Measurements from ENCODE around the gene WDR11. TPM values are rescaled to one million over a fixed set of nuclear protein-coding genes. Genes with fewer than 3 reads are reported as not detected.
A peak's percentile ranks its signal among the peaks of the same experiment; 100 is the strongest.
"Not testable (repeated sequence)": the region's sequence is repeated elsewhere in the genome, so short reads cannot be mapped to it uniquely, and the experiment has no call there.

The WDR11 gene
- total RNA-seq, 1 donor from 2014 or later = 27.7 TPM

GRCh38 chr10:120838941-120839340 lies 12.2 kb upstream of the WDR11 start:
- no peak for DNase-seq (ENCODE audit: low read depth)

- DNase-seq (ENCODE audit: low read depth) = peak; percentile 73
Measured at GRCh38 chr10:120841522-120842189, 9.5 kb upstream of the WDR11 start.

GRCh38 chr10:120854388-120854787 lies 3.2 kb downstream of the WDR11 start:
- no peak for DNase-seq (ENCODE audit: low read depth)

- DNase-seq (ENCODE audit: low read depth) = no peak
Measured at GRCh38 chr10:120861178-120861855, 10.2 kb downstream of the WDR11 start.

GRCh38 chr10:120873741-120874140 lies 22.6 kb downstream of the WDR11 start:
- no peak for DNase-seq (ENCODE audit: low read depth)

GRCh38 chr10:120883071-120883470 lies 31.9 kb downstream of the WDR11 start:
- no peak for DNase-seq (ENCODE audit: low read depth)

DNA sequence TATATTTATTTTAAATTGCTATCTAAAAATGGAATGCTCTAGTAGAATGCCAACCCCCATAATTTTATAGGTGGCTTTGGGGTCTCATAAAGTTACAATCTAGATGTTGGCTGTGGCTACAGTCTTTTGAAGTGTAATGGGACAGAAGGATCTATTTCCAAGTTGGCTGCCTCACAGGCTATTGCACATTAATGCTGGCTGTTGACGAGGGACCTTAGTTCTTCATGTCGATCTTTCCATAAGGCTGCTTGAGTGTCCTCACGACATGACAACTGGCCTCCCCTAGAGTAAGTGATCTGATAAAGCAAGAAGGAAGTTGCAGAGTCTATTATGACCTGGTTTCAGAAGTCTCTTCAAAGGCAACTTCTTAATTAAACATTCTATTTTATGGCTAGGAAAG lies 36.3 kb downstream of the WDR11 start:
- DNase-seq (ENCODE audit: low read depth) = no peak

GRCh38 chr10:120891365-120891764 lies 40.2 kb downstream of the WDR11 start:
- no peak for DNase-seq (ENCODE audit: low read depth)

- DNase-seq (ENCODE audit: low read depth) = no peak
Measured at GRCh38 chr10:120894556-120894955, 43.4 kb downstream of the WDR11 start.

DNA sequence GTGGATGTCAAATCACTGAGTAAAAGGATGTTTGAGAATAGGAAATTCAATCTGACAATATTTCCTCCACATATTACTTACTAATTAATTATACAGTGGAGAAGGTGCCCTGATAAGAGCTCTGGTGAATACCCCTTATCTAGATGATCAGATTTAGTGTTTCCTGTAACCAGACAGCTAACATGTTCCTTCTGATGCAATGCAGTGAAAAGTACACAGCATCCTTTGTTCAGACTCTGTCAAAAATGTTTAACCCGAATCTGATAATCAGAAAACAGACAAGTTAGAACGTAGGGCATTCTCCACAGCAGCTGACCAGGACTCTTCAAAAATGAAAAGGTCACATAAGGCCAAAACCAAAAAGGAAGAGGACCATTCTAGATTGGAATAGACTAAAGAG lies 46.2 kb downstream of the WDR11 start:
- no peak for DNase-seq (ENCODE audit: low read depth)

DNA sequence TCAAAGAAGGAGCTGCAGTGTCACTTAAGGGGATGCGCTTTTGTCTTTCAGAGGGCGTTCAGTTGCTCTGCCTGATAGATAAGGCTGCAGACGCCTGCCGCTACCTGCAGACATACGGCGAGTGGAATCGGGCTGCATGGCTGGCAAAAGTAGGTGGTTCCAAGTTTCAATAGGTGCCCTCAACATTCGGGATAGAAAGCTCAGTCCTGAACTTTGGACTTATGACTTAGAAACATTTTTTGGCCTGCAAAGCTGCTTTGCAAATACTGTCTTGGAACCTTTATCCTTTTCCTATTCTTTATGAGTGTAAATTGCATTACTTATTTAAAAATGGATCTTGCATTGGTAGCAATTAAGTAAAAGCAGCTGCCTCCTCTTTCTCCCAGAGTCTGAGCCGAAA lies 54.1 kb downstream of the WDR11 start:
- DNase-seq (ENCODE audit: low read depth) = no peak

GRCh38 chr10:120917521-120918250 lies 66.5 kb downstream of the WDR11 start:
- DNase-seq (ENCODE audit: low read depth) = no peak

GRCh38 chr10:120923886-120924285 lies 72.7 kb downstream of the WDR11 start:
- DNase-seq (ENCODE audit: low read depth) = not testable (repeated sequence)

DNA sequence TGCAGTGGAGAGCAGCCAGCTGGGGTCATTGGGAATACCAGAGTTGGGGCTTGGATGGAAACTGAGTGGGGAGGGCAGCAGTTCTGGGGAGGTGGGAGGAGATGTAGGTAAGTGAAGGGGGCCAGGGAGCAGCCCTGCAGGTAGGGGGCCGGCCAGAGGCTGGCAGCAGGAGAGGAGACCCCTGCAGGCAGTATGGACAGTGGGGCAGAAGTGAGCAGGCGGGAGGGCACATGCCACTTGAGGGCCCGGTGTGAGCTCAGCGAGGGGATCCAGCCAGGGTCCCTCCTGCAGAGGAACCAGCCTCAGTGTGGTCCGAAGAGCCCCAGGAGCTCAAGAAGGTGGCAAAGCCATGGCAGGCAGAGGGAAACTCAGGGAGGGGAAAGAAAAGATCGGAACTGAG lies 75.4 kb downstream of the WDR11 start:
- no peak for DNase-seq (ENCODE audit: low read depth)

GRCh38 chr10:120927352-120927751 lies 76.2 kb downstream of the WDR11 start:
- no peak for DNase-seq (ENCODE audit: low read depth)

DNA sequence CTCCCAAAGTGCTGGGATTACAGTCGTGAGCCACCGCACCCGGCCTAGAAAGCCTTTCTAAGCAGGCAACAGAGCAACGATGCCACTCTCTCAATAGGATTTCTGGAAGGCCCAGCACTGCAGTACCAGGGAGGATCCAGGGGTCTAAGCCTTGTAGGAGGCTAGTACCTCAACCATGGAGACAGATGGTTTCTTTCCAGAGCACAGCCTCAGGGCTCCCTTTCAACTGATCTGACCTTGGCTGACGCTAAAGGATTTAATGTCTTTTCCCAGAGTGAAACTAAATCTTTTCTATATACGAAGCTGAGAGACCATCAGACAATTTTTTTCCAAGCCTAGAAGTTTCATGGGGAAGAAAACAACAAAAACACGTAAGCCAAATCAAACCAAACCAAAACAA lies 78.0 kb downstream of the WDR11 start:
- no peak for DNase-seq (ENCODE audit: low read depth)

- DNase-seq (ENCODE audit: low read depth) = no peak
Measured at GRCh38 chr10:120931423-120931822, 80.3 kb downstream of the WDR11 start.

DNA sequence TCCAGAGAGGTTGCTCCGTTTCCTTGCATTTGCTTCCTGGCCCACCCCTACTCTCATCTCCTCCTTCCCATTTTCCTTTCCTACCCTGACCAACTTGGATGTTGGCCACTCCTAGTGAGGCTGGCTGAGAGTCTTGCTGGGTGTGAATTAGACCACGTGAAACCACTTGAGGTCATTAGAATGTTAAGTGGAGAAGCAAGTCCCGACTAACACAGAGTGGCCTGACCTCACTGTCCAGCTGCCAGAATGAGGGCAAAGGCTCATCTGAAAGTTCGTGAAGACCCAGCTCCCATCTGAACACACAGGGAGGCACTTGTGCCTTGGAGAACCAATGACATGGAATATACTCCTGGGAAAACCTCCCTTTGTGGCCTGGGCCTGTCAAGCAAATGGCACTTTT lies 80.8 kb downstream of the WDR11 start:
- DNase-seq (ENCODE audit: low read depth) = no peak

GRCh38 chr10:120938822-120939221 lies 87.7 kb downstream of the WDR11 start:
- DNase-seq (ENCODE audit: low read depth) = no peak

DNA sequence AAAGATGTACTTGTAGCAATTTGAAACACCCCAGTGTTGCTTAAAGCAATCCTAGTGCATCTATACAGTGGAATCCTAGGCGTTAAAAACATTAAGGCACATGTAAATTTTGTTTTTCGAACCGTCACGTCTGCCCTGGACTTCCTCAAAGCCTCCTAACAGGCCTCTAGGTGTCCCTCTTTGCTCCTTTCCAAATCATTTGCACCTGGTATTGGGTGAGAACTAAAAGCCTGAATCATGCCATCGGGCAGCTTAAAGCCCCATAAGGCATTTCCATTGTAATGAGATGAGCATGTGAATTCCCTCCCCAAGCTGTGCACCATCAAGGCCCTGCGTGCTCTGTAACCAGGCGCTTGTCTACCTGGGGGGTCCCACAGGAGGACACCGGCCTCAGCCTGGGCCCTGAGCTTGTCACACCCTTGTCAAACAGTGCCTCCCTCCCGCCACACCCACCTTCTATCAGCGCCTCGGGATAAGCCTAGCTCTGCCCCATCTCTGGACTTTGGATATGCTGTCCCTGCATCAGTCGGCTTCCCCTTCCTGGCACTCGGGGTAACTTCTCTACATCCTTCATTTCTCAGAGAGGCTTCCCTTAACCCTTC lies 89.2 kb downstream of the WDR11 start:
- DNase-seq (ENCODE audit: low read depth) = no peak

GRCh38 chr10:120941501-120941900 lies 90.3 kb downstream of the WDR11 start:
- DNase-seq (ENCODE audit: low read depth) = no peak

- peak; percentile 76 for DNase-seq (ENCODE audit: low read depth)
Measured at GRCh38 chr10:120942806-120943413, 91.7 kb downstream of the WDR11 start.

All from myocyte (in vitro differentiated cells).